NB4 (cell line): ENCODE results near the gene IMMP2L.

Experiments used
- CTCF ChIP-seq: IDR thresholded peaks from one replicate; pipeline ENCODE4 v1.5.1; 2012; ENCODE audit warnings: low read depth, low read length
- MAX ChIP-seq: IDR thresholded peaks from 2 replicates; pipeline ENCODE4 v1.6.1; 2011; ENCODE audit warnings: low read depth, low read length
- MYC ChIP-seq: IDR thresholded peaks from 2 replicates; pipeline ENCODE4 v1.6.1; 2011; ENCODE audit warnings: low read depth, low read length
- POLR2A ChIP-seq: IDR thresholded peaks from 2 replicates; pipeline ENCODE4 v1.6.1; 2011; ENCODE audit warnings: mild to moderate bottlenecking; ENCODE audit not compliant: insufficient read length; ENCODE audit errors: extremely low read depth

GRCh38 chr7:110881721-110882120 lies 680.6 kb downstream of the IMMP2L start:
- no peak for TF ChIP-seq POLR2A
- no peak for TF ChIP-seq CTCF
- no peak for TF ChIP-seq MAX
- TF ChIP-seq MYC: no peak
